IPS-NIHi7 (cell line): ENCODE results near the gene DOCK11.
"Not testable (repeated sequence)": the region's sequence is repeated elsewhere in the genome, so short reads cannot be mapped to it uniquely, and the experiment has no call there.

Experiments used
- DNase-seq: peaks from one replicate; pipeline ENCODE4 v3.0.0; 2012; ENCODE audit warnings: mixed read lengths; ENCODE audit errors: extremely low spot score

DOCK11 gene

DNA sequence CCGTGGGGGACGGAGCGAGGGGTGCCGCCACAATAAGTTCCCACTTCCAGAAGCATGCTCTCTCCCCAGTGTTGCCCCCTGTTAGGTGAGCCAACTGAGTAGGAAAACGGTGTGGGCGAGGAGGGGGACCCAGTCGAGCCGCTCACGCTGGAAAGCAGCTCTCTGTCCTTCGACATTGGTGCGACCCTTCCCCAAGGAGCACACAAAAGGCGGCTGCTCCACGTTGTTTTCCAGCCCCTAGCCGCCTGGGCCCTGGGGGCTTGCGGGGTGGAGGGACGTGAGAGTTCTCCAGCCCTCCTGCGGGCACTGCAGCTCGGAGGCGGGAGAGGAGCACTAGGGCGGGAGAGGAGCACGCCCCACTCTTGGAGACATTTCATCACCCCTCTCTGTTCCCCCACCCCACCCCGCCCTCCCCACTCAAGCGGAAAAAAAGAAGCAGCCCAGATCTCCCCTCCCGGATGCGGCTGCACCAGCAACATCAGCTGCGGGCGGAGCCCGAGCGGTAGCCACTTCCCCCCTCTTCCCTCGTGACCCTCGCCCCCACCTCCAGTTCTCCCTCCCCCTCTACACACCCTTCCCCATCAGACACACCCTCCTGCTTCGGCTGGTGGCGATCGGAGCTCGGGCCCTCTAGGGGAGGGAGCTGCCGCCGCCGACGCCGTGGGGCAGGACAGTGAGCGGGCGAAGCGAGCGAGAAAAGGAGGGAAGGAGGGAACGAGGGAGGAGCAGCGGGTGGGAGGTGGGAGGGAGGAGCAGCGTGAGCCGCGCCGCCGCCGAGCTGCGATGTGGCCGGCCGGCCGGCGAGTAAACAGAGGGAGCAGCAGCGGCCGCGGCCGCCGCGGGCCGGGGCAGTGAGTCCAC, at the start of gene DOCK11:
Gene DOCK11, plus strand, starts transcription at position 755 of the 861 bp plus-strand sequence. CDS start 157 bp downstream, outside the sequence.
- DNase-seq = peak; percentile 83

DNA sequence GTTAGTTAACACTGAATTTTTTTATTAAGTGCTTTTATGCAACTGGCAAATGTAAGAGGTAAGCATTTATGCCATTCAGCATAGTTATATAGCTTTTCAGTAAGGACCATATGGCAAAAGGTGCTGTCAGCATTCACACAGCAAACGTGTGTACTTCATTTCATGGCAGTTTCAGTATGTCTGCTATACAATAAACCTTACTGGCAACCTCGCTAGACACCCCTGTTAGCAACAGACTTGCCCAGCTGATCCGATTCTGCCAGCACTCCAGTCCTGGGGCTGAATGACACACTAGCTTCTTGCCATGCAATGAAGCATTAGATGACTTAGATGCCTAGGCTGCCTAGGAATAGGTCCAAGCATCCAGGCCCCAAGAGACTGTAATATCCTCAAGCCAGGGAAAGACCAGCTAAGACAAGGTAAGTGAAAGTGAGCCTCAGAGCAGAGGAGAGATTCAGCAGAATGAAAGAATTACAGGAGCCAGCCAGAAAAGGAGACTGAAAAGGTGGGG, 47.3 kb upstream of the DOCK11 start:
- DNase-seq = no peak

DNA sequence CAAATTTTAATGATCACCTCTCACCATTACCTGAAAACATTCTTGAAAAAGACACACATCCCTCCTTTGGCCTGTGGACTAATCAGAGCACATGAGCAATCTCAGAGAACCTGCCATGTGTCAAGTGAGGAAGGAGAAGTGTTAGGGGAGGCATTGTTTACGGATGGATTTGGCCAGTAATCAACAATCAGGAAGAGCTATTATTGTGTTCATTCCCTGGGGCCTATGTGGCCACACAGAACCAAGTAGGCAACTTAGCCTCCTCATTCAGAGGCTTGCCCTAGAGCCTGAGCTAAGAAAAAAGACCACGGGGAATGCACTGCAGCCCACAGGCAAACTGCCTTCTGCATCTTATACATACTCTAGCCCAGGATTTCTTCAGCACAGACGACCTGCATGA, 40.6 kb upstream of the DOCK11 start:
- no peak for DNase-seq

DNA sequence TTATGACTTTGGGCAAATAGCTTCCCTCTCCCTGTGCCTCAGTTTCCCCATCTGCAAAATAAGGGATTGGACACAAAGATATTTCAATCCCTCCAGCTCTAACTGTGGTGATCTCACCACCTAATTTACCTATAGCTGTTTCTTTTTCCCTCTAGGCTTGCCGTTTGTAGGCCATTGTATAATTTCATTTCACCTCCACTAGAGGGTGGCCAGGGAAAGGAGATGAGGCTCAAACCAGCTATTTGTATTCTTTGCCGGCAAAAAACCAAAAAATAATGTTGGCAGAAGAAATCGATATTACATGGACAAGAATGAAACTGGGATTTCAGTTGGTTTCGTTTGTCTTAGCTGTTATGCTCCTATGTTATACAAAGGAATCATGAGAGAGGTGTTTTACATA, 36.1 kb upstream of the DOCK11 start:
- DNase-seq = peak; percentile 61

DNA sequence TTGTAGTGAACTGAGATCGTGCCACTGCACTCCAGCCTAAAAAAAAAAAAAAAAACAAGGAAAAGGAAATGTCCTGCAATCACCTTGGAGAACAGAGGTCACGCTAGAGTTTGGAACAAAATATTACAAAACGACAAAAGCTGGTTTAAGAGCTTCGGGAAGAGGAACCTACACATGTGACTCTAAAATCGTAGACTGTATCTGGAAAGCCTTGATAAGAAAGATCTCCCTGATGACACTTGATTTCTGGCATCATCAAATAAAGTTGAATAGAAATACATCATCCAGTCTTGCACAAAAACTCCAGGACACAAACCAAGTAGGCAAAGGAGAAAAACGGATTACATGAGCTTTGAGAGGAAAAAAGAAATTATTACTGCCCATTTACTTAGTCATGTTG, 31.1 kb upstream of the DOCK11 start:
- no peak for DNase-seq

DNA sequence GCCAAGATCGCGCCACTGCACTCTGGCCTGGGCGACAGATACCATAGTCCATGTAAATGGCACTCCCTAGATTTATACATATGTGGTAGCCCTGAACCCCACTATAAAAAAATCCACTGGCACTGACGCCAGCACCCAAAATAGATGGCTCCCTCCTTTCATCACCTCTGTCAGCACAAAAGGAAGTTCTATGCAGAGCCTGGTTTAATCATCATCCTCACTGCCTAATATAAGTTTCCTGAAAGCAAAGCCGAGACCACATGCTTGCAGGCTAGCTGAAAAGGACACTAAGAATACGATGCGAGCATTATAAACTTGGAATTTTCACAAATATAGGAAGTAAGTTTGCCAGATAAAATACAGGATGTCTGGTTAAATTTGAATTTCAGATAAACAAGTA, 27.5 kb upstream of the DOCK11 start:
- DNase-seq = no peak

DNA sequence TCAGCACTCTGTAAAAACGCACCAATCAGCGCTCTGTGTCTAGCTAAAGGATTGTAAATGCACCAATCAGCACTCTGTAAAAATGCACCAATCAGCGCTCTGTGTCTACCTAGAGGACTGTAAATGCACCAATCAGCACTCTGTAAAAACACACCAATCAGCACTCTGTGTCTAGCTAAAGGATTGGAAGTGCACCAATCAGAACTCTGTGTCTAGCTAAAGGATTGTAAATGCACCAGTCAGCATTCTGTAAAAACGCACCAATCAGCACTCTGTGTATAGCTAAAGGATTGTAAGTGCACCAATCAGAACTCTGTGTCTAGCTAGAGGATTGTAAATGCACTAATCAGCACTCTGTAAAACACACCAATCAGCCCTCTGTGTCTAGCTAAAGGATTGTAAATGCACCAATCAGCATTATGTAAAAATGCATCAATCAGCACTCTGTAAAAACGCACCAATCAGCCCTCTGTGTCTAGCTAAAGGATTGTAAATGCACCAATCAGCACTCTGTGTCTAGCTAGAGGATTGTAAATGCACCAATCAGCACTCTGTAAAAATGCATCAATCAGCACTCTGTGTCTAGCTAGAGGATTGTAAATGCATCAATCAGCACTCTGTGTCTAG, 24.8 kb upstream of the DOCK11 start:
- DNase-seq = not testable (repeated sequence)

DNA sequence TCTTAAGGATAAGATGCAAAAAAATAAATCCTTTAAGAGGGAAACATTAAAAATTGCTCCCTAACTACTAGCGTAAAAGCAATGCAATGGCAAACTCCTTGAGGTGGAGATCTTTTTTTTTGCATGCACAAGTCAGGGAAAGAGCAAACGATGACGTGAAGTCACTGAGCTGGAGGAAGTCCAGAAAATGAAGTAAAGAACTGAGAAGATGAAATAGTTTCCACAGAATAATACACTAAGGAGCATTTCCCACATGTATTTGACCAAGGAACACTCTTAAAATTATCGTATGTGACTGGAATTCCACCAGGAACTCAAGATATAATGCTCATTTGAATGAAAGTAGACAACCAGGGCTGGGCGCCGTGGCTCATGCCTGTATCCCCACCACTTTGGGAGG, 21.0 kb upstream of the DOCK11 start:
- DNase-seq = no peak

DNA sequence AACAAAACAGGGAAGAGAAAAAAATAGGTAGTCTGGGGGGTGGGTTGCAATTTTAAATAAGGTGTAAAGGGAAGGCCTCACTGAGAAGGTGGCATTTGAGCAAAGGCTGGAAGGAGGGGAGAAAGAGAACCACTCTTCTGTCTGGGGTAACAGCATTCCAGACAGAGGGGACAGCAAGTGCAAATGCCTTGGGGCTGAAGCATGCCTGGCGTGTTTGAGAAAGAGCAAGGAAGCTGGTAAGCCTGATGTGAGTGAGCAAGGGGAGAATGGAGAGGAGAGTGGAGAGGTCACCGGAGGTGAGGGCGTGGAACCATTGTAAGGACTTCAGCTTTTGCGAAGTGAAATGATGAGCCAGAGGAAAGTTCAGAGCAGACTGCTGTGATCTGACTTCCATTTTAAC, 19.7 kb upstream of the DOCK11 start:
- no peak for DNase-seq

DNA sequence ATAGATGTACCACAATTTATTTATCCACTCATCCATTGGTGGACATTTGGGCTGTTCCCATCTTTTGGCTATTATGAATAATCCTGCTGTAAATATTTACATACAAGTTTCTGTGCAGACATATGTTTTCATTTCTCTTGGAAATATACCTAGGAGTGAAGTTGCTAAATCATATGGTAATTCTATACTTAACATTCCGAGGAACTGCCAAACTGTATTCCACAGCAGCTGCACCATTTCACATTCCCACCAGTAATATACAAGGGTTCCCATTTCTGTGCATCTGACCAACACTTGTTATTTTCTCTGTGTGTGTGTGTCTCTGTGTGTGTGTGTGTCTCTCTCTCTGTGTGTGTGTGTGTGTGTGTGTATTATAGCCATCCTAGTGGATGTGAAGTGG, 15.4 kb upstream of the DOCK11 start:
- DNase-seq = no peak

DNA sequence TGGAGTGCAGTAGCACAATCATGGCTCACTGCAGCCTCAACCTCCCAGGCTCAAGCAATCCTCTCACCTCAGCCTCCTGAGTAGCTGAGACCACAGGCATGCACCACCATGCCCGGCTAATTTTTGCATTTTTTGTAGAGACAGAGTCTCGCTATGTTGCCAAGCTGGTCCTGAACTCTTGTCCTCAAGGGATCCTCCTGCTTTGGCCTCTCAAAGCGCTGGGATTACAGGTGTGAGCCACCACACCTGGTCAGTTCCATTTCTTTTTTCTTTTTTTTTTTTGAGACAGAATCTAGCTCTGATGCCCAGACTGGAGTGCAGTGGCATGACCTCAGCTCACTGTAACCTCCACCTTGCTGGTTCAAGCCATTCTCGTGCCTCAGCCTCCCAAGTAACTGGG, 13.2 kb upstream of the DOCK11 start:
- DNase-seq = not testable (repeated sequence)

DNA sequence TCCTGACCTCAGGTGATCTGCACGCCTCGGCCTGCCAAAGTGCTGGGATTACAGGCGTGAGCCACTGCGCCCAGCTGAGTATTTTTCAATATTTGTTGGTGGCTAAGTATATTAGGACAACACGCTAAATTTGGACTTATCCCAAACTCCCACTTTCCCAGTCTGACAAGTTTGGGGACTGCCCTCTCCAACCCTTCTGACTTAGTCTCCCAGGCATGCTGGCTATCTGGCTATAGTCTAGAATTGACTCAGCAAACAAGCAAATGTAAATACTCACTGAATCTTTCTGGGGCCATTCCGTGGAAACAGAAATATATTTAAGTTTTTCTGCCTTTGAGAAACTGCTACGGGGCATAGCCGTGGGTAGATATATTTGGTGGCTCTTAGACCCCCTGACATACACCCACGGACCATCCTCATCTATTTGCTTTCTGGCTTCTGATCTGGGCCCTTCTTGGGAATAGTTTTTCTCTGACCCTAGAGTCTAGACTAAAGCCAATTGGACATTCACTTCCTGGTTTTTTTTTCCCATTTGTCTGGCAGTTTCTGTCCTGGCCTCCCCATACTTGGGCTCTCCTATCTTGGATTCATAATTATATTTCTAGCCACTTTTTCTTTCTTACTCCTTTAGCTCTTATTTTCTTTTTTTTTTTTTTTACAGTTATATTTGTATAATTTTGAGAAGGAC, 11.3 kb upstream of the DOCK11 start:
- no peak for DNase-seq

DNA sequence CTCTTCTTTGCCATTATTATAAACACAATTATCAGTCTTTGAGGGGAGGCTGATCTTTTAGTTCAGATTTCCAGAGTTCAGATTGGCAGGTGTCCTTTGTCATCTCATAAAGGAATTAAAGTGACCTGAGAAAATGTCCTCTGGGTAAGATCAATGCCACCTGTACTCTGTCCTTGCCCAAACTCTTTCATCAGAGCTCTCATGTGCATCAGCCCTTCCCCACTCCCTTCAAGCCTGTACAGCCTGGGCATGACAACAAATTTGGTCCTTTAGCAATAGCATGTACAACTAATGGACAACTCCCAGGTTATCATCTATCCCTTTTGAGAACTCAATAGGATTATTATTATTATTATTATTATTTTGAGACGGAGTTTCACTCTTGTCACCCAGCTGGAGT, 8.9 kb upstream of the DOCK11 start:
- DNase-seq = not testable (repeated sequence)

DNA sequence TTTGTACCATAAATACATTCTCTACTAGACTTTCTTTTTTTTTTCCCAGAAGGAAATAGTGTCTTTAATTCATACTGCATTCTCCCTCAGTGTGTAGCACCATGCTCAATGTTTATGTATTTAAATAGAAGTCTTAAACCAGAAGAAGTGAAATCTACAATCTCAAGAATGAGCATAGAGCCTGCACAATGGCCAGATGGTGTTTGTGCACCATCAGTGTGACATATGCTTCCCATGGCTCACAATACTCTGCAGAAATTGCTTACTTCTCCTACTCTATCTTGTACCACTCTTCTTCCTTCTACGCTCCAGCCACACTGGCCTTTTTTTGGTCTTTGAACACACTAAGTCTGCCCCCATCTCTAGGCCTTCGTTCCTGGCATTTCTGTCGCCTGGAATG, 2.6 kb upstream of the DOCK11 start:
- no peak for DNase-seq

DNA sequence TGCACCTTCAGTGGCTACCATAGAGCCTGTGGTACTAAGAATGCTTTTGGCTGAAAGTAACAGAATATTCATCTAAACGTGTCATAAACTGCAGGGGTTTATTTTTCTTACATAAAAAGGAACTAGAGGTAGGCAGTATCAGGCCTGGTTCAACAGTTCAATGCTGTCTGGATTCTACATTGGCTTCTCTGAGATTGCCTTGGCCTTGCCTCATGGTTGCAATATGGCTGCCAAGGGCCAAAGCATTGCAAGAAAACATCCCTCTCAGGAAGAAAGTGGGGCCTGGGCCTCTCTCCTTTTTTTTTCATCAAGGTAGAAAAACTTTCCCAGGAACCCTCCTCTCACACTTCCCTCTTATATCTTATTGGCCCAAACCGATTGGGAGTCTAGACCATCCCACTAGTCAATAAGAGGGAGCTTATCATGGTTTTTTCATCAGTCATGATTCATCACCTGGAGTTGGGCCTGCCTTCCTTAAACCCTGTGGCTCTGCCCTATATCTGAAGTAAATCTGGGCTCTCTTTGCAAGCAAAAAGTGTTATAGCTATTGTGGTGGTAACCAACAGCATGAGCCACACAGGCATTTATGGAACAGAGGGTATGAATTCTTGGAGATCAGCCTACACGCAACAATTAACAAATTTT, 1.8 kb upstream of the DOCK11 start:
- DNase-seq = no peak

DNA sequence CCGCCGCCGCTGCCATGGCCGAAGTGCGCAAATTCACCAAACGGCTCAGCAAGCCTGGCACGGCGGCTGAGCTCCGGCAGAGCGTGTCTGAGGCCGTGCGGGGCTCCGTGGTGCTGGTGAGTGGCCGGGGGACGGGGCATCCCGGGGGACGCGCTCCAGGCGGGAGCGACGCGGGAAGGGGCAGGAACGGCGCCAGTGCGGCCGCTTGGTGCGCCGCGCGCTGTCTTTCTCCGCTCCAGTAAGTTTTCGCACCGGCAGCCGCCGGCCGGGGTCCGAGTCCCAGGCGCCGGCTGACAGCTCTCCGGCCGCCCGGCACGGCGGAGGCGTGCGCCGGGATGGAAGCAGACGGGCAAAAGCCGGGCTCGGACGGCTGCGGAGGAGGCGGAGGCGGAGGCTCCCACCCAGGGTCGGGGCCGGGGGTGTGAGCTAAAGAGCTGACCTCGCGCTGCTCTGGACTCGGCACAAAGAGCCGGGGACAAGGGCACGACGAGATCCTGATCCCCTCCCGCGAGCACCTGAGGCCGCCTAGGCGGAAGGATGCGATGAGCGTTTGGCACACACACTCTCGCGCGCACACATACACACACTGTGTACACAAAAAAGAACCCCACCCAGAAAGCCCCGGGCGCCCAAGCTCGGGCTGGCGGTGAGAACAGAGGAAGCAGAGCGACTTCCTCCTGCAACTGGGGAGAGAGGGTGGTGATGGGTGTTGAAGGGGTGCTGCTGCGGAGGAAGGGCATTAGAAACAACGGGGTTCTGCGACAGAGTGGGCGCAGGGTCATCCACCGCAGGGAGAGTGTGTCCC, 545 bp downstream of the DOCK11 start:
- DNase-seq = peak; percentile 21

DNA sequence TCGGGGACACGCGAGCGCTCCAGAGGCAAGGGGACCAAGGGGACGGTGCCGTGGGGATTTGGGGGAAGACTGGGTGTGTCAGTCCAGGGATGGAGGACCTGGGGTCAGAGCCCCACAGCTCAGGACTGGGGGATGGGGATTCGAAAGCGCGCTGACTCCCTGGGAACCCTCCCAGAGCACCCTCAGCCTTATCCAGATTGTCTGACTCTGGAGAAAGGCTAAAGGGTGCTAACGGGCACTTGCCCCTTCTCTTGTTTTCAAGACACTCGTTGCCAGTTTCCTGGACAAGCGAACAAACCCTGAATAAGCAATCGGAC, 1.1 kb downstream of the DOCK11 start:
- DNase-seq = no peak

DNA sequence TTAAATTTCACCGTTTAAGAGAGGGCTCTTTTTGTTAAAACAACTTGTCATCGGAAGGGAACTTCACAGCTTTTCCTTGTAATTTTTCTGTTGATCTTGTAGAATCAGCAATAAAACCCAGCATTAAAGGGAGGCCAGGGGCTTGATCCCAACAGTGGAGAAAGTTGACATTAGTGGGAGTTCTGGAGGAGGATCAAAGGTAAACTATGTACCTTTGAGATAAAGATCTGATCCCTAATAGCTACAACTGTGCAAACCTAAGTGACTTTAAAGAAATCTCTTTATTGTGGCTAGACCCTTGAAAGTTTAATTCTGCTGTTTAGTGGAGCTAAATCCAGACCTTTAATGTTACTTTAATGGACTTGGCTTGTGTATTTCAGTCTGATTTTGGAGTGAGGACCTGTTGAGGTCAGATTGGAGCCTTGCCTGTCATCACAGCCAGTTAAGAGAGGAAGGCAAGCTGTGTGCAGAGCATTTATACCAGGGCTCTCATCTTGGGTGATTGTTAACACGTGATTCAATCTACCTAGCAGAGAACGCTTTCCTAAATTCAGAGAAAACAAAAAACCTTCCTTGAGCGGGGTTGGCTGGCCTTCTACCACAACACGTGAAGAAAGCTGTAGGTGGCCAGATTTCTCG, 1.7 kb downstream of the DOCK11 start:
- DNase-seq = no peak

DNA sequence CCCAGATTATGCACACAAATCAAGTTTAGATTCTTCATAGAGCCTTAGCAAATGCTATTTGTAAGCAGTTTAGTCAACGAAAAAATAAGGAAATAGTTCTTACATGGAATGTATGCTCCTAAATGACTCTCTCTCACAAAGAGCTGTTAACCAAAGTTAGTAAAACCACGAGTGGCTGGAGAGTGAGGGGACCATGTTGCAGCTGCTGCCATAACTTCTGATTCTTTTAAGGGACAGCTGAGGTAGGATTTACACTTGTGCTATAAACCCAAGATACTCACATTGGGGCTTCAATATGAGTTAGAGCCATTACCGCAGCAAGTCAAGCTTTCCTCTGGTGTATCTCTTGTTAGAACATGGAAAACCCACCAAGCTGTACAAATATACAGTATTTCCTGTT, 2.7 kb downstream of the DOCK11 start:
- DNase-seq = no peak

DNA sequence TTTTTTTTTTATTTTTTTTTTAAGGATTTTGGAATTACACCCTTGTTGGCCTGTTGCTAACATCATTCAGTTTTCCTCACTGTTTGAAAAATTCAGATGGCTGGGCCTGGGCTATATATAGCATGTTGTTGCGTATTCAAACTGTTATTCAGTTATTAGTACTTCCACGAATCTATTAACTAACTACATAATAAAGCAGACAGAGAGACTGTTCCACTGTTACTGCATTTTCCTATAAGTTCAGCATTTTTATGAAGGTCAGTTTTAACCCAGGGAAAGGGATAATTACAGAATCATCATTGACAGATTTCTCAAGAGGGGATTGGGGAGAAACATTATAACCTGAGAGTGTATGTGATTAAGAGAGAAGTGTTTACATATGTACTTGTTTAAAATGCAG, 3.1 kb downstream of the DOCK11 start:
- DNase-seq = no peak

DNA sequence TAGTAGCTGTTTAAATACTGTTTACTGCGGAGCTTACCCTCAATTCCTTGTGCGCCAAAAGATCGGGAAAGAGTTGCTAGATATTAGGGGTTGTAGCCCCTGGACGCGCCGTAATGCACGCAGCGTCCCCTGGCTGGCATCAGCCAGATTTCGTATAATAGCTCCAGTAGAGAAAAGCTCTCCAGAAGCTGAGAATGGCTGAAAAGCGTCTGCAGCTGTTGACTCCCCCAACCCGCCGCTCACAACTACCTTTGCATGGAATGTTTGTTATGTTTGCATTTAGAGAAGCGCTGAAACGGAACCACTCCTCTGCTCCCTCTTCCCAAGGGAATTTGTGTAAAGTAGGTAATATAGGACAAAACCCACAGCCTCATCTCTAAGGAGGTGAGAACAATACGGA, 3.7 kb downstream of the DOCK11 start:
- peak; percentile 34 for DNase-seq
